T47D (cell line): ENCODE measurements around the gene CCDC192.

Experiments used
- DNase-seq, 2 experiments: peaks; one replicate each; pipeline versions ENCODE4 v3.0.0 to v3.0.0-alpha.2; 2011 to 2012; ENCODE audit warnings: low read depth in 1 of 2, low spot score in 1 of 2
- JUND ChIP-seq: IDR thresholded peaks from 2 replicates; pipeline ENCODE4 v1.6.1; 2012; ENCODE audit warnings: low read depth
- in situ Hi-C: cut with HindIII; loops from 2 replicates; pipeline ENCODE4 v1.10.0; 2016; ENCODE audit warnings: low sequenced_read_pairs, low pct_unique_long_range_greater_than_20kb

The CCDC192 gene

GRCh38 chr5:127851964-127852363 is 148.8 kb downstream of the CCDC192 start:
- TF ChIP-seq JUND, result no peak
- DNase-seq, result no peak
- in situ Hi-C loops, result no loop called here

GRCh38 chr5:127854520-127854919 is 151.3 kb downstream of the CCDC192 start:
- in situ Hi-C loops, result no loop called here
- no peak for TF ChIP-seq JUND
- no peak for DNase-seq

GRCh38 chr5:127856292-127856691 is 153.1 kb downstream of the CCDC192 start:
- TF ChIP-seq JUND, result no peak
- in situ Hi-C loops, result no loop called here
- no peak for DNase-seq

- TF ChIP-seq JUND, result no peak
- DNase-seq, result no peak
- in situ Hi-C loops, result no loop called here
Observed at GRCh38 chr5:127858116-127858784, 155.1 kb downstream of the CCDC192 start.

- in situ Hi-C loops, result no loop called here
- no peak for TF ChIP-seq JUND
- DNase-seq, result no peak
Observed at GRCh38 chr5:127860291-127860690, 157.1 kb downstream of the CCDC192 start.

DNA sequence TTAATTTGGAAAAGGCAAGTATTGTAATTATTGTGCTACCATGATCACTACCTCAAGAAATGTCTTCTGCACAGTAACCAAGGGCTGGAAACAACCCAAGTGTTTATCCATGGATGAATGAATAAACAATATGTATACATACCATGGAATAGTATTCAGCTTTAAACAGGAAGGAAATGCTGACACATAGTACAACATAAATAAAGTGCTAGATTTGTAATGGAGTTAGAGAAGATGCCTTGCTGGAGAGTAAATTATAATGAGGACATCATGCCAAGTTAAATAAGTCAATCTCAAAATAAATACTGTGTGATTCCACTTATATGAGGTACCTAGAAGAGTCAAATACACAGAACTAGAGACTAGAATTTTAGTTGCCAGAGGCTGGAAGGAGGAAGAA is 160.0 kb downstream of the CCDC192 start:
- TF ChIP-seq JUND, result peak; percentile 46
- in situ Hi-C loops, result no loop called here
- peak in 1 of 2 experiments; percentile 73 for DNase-seq

DNA sequence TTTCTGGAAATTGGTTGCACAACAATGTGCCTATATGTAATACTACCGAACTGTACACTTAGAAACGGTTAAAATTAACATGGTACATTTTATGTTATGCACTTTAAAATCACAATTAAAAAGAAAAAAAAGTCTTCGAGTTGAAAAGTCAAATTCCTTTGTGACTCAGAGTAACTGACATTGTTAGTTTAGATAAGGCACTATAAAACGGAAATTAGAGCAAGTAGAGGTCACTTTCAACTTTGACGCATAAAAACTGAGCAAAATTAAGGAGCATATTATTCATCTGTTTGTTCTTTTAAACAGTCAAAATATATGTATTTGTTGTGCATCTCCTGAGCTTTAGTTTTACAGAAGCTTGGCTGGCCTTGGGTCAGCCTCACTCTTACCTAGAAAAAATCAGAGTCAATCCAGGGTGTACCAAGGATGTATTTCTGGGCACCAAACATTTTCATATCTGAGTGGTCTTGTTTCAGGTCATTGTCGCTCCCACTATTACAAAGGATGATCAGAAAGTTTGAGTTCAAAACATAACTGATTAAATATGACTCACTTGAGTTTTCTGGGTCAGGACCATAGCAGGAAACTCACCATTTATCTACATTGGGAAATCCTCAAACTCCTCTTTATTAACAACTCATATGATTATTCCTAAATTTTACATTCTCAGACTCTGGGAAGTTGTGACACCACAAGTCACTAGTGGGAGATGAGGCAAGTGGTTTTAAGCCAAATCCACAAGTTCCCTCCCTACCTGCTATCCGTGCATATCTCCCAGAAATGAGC is 160.6 kb downstream of the CCDC192 start:
- DNase-seq, result no peak
- TF ChIP-seq JUND, result no peak
- in situ Hi-C loops, result no loop called here

GRCh38 chr5:127864511-127864910 is 161.3 kb downstream of the CCDC192 start:
- DNase-seq, result no peak
- TF ChIP-seq JUND, result no peak
- in situ Hi-C loops, result no loop called here

DNA sequence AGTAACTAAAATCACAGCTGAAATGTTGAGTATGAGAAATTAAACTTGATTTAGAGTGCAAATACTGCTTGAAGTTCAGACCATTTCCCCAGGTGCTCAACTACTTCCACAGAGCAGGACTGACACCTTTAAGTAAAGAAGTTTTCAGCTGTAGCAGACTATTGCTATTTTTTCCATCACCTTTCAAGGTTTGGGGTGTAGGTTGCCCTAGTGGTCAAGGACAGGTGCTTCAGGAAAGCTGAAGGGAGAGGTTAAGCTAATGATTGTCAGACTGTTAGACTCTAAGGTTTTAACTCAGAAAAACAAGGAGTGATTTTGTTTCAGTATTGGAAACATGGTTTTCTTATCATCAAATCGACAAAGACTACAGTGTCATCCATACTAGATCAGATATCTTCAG is 162.1 kb downstream of the CCDC192 start:
- TF ChIP-seq JUND, result no peak
- DNase-seq, result no peak
- in situ Hi-C loops, result no loop called here

DNA sequence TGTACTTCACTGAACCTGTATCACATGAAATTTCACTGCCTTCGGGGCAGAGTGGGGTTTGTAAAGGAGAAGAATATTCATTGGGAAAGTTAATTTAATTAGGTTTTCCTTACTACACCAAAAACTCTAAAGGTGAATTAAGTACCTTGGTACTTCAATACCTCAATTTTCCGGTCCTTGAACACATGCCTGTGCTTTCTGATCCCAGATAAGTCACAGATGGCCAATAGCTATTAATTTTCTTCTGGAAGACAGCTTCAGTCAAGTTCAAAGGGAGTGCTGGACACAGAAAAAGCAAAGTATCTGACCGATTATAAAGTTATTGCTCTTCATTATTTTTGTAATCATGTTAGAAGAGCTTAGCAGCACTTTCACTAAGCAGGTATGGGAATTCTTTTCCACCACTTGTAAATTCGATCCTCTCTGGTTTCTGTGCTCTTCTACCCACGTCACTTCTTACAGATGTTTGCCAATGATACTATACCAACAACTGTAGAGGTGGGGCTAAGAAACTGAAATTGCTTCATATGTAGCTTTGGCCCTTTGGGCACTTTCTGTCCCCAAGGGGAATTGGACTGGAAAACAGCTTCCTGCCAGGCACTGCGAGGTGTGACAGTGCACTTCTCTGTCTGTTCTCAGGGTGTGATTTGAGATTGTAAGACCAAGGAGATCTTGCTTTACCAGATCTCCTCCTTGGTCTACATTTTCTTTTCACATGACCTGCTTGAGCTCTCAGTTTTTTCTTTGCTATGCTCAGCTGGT is 164.0 kb downstream of the CCDC192 start:
- in situ Hi-C loops, result no loop called here
- DNase-seq, result peak in 1 of 2 experiments; percentile 23
- no peak for TF ChIP-seq JUND

GRCh38 chr5:127870914-127871313 is 167.7 kb downstream of the CCDC192 start:
- no peak for TF ChIP-seq JUND
- peak in 1 of 2 experiments; percentile 61 for DNase-seq
- in situ Hi-C loops, result no loop called here

DNA sequence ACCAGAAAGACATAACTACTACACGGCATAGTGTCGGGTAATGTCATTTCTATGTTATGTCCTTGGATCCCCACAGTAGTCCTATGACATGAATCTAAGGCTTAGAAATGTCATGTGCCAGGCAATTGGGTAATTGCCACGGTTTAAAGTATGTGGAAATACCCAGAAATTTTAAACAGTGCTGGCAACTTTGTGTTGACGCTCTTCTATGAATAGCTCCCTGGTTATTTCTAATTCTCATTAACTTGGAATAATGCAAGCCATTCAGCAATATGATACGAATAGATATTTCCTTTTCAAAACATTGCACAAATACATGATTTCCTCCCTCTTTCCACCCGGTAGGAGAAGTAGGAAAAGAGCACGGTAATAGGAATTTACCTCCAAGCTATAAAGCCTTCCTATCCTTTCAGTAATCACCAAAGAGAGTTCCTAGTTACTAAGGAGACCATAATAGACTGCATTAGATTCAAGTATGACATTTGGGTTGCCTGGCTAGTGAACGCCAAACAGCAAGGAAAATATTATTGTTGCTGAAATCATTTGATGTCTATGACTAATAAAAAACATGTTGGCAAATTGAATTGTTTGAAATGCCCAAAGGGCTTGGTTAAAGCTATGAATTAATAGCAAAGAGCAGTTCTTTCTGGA is 168.4 kb downstream of the CCDC192 start:
- DNase-seq, result no peak
- no peak for TF ChIP-seq JUND
- in situ Hi-C loops, result no loop called here
